ENCODE results near the gene DTWD2.
"Not testable (repeated sequence)": the region's sequence is repeated elsewhere in the genome, so short reads cannot be mapped to it uniquely, and the experiment has no call there.

DTWD2 gene

GRCh38 chr5:118987988-118988865, at the start of gene DTWD2:
TSS of gene DTWD2 (minus strand) at chr5:118988547. CDS start at chr5:118988511, 36 bp downstream.
- DNase-seq (ENCODE audit: low spot score): peak; percentile 83

DNA sequence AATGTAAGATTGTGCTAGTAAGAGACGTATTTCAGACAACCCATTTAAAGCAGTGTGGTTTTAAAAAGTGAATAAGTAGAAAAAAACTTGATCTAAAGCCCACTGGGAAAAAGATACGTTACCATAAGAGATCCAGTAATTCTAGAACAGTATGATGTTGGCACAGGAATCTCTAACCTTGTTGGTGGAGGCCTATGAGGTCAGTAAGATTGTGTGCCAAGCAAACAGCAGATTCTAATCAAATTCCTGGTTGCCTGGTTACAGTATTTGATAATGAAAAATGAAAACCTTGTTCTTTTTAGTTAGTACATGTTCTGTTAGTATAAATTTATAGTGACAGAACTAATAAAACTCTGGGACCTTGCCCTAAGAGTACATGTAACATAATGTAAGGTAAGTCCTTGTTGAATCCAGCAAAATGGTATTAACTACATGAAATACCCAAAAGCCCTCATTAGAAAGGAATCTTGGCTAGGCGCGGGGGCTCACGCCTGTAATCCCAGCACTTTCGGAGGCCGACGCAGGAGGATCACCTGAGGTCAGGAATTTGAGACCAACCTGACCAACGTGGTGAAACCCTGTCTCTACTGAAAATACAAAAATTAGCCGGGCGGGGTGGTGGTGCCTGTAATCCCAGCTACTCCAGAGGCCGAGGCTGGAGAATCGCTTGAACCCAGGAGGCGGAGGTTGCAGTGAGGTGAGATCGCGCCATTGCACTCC, 49.3 kb upstream of the DTWD2 start:
- DNase-seq (ENCODE audit: low spot score): no peak

DNA sequence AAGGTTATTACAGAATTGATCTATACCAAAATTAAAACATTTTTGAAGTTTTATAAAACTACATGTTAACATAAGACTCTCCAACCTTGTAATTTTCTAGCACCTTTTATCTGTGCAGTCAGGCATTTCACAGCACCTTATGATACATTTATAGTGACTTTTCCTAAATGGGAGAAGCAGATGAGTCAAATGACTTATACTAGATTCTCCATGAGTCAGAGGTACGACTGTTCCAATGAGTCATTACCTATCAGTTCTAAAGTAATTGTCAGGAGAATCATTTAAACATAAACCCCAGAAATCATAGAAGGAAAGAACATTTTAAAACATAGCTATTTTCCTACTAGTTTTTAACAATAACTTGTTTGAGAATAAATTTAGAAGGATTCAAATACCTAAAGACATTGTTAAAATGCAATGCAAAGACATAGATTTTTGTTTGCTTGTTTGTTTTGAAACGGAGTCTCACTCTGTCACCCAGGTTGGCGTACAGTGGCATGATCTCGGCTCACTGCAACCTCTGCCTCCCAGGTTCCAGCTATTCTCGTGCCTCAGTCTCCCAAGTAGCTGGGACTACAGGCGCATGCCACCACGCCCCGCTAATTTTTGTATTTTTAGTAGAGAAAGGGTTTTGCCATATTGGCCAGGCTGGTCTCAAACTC, 47.9 kb upstream of the DTWD2 start:
- DNase-seq (ENCODE audit: low spot score): no peak

DNA sequence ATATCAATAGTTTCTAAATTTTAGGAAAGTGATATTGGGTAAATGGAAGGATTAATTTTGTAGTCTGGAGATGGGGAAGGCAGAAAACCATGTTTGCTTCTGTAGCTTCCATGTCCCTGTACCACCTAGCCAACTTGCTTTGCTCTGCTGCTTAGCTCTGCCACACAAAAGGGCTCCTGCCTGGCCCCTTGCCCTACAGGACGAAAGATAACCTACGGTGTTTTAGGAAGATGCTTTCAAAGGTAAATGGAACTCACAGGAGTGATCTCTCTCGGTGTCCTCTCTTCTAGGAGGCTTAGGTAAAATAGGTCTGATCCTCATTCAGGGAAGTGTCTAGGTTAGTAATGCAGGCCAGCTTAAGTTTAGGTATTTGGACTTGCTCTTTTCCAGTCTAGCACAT, 44.8 kb upstream of the DTWD2 start:
- no peak for DNase-seq (ENCODE audit: low spot score)

DNA sequence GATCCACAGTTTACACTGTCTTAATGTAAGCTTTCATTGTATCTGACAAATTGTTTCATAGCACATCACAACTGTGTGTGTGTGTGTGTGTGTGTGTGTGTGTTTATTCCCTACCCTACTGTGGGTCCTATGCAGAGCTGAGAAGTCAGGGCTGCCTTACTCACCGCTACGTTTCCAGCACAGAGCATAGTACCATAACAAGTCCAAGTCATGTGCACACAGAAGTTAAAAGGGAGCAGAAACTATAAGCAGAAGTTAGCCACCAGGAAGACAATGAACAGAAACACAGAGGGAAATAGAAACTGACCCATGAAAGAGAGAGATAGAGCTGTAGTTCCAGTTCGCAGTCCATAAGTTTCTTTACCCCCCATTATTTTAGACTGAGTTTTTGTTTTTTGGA, 44.3 kb upstream of the DTWD2 start:
- no peak for DNase-seq (ENCODE audit: low spot score)

DNA sequence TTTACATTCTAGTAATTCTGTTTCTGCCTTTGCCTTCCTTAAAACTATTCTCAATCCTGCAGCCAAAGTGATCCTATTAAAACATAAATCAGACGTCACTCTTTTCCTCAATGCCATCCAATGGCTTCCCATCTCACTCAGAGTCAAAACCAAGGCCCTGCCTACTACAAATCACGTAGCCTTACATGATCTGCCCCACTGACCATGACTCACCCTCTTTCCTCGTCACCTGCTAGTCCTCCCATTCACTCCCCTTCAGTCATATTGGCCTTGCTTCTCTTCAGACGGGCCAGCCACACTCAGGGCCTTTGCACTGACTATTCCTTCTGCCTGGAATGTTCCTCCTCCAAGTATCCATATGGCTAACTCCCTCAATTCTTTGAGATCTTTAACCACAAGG, 43.6 kb upstream of the DTWD2 start:
- DNase-seq (ENCODE audit: low spot score): no peak

DNA sequence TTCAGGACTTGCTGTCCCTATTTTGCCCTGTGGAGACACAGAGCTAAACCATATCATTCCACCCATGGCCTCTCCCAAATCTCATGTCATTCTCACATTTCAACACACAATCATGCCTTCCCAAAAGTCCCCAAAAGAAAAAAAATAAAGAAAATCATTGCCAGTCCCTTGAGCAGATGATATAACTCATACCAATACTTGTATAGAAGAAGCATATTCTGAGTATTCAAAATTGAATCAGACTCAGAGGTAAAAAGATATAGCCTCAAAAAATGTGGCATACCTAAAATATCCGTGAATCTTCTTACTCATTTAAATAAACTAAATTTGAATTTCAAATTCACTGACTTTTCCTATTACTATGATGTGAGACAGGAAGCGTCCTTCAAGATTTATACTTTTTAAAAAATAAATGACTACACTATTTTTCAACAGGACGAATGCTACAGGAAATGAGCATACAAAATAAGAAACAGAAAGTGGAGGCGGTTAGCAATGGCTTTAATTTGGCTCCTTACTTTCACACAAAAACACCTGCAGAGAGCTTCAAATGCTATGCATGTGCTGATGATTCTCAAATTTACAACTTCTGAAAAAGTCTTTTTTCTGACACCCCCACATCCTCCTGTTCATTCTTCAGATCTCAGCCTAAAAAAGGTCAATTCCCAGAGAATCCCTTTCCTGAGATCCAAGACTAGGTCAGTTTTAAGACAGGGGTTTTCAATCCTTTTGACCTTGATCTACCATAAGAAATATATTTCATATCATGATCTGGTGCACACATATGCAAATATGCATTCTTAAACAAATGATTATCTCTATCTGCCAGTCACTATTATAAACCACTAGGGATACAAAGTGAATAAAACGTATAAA, 42.9 kb upstream of the DTWD2 start:
- DNase-seq (ENCODE audit: low spot score): no peak

DNA sequence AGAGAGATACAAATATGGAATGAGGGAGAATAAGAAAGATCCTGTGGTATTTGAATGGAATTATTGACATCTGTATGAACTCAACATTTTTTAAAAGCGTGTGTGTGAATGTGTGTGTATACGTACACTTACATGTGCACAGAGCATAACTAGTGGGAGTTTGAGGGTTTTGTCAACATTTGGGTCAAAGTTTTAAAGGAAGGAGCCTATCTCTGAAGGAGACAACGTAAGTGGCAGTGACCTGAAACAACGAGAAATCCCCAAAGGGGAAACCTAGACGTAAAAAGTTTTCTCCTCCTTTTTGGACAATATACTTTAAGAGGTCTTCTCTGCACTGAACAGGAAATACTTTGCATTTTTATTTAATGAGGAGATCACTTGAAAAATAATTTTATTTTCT, 40.2 kb upstream of the DTWD2 start:
- no peak for DNase-seq (ENCODE audit: low spot score)

- no peak for DNase-seq (ENCODE audit: low spot score)
Observed at GRCh38 chr5:119022773-119023172, 34.4 kb upstream of the DTWD2 start.

- DNase-seq (ENCODE audit: low spot score): peak; percentile 18
Observed at GRCh38 chr5:119022017-119022745, 33.8 kb upstream of the DTWD2 start.

DNA sequence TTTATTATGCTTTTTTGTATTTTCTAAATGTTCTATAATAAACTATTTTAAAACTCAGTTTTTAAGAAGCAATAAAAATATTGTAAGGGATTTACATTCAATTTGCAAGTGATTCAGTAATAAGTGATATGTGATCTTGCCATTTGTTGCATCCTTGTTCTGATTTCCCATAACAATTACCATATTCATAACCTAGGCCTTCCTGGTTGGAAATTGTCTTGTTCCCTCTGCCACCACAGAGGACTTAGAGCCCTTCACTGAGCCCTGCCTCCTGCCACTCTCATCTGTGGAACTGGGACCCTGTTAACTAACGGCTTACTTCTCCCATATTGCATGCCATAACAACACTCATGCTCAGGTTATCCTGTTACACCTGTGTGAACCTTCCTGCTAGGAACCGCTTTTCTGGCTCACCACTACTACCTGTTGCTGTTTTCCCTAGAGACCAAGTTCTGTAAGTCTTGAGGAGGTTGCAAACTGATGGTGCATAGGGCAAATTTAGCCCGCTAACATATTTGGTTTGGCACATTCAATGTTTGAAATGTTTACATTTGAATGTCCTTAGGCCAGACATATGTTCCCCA, 32.9 kb upstream of the DTWD2 start:
- no peak for DNase-seq (ENCODE audit: low spot score)

DNA sequence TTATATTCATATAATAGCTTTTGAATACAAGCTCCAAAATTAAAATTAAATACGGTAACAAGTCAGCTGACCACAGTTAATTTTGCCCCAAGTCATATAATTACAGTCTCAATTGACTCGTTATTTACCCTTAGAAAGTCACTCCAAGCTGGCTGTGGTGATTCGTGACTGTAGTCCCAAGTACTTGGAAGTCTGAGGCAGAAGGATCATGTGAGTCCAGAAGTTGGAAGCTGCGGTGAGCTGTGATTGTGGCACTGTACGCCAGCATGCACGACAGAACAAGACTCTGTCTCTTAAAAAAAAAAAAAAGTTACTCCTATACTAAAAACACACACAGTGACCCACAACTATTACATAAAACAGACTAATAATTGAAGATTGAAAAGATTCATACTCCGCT, 31.6 kb upstream of the DTWD2 start:
- DNase-seq (ENCODE audit: low spot score): no peak

- no peak for DNase-seq (ENCODE audit: low spot score)
Observed at GRCh38 chr5:119019501-119019900, 31.2 kb upstream of the DTWD2 start.

DNA sequence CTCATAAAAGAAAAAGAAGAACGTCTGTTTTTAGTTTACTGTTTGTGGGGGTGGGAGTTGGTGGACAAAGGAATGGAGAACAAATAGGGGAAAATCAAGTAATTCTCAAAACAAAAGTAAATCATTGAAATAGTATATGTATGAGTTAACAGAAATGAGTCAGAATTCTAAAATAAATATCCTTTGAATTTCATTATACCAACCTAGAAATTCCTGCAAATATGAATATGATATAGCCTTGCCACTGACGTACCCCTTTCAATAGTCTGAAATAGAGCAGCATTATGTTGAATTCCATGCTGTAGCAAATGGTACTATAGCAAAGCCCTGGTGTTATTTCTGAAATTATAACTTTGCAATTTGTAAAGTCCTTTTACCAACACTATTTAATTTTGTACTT, 29.6 kb upstream of the DTWD2 start:
- no peak for DNase-seq (ENCODE audit: low spot score)

GRCh38 chr5:119016125-119016774, 27.9 kb upstream of the DTWD2 start:
- no peak for DNase-seq (ENCODE audit: low spot score)

DNA sequence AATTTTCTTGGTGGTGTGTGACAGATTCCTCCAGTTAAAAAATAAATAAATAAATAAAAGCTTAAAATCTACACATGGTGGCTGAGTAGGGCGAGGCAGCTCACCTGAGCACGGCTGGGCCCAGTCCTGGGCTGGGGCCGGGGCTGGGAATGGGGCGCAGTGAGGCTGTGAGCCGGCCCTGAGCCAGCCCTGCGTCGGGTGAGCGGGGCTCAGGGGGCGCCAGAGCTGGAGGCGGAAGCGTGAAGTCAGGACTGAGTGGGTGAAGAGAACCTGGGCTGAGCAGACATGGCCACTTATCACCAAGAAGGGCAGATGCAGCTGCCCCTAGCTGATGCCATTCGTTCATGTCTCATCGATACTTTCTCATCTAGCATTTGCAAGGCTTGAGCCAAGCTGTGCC, 22.8 kb upstream of the DTWD2 start:
- no peak for DNase-seq (ENCODE audit: low spot score)

DNA sequence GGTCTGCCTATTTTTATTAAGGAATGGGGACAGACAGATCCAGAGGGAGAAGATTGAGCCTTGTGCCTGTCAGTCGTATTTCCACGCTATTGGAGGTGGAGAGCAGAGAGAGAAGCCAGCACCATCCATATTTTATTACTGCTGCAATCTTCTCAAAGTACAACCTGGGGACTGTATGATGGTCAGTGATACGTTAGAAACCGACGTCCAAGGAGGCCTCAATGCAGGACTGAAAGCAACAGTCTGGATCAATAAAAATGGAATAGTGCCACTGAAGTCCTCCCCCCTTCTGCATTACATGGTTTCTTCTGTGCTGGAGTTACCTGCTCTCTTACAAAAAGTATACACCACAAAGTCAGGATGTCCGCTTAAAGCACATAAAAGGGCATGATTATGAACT, 21.9 kb upstream of the DTWD2 start:
- DNase-seq (ENCODE audit: low spot score): no peak

DNA sequence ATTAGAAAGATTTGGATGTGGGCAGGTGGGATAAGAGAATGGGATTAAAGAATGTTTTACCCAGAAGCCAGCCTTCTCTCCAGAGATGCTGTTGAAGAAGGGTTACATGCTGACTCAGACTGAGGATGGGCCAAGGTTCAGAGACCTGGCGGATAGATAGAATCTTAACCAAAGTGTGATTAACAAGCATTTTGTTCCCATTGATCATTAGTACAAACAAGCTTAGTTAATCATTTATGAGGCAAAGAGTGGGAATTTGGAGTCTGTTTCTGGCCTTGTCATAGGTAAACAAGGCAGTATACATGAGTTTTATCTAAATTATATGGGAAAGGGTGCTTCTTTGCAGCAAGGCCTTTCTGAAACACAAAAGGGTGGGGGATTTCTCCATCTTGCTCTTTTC, 20.8 kb upstream of the DTWD2 start:
- DNase-seq (ENCODE audit: low spot score): no peak

DNA sequence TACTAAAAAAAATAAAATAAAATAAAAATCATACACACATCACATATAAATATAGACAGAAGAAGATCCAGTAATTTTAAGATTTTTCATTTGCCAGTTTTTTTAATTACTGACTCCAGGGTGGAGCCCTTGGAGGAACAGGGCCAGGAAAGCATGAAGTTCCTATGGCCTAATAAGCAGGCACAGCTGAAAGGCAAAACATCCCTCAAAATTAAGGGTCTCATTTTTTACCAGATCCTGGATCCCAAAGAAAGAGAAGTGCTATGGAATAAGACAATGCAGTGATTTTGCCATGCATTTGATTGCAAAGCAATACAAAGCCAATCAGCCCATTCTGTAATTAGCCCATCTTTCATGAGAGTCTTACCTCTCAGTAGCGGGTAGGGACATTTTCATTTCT, 11.3 kb upstream of the DTWD2 start:
- no peak for DNase-seq (ENCODE audit: low spot score)

DNA sequence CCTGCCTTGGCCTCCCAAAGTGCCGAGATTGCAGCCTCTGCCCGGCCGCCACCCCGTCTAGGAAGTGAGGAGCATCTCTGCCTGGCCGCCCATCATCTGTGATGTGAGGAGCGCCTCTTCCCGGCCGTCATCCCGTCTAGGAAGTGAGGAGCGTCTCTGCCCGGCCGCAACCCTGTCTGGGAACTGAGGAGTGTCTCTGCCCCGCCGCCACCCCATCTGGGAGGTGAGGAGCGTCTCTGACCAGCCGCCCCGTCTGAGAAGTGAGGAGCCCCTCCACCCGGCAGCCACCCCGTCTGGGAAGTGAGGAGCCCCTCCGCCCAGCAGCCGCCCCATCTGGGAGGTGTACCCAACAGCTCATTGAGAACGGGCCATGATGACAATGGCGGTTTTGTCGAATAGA, 10.5 kb upstream of the DTWD2 start:
- DNase-seq (ENCODE audit: low spot score): not testable (repeated sequence)
